Stimulated activated effector memory CD8-positive, alpha-beta T cell treated with anti-CD3 and anti-CD28 coated beads, Interleukin-12 subunit alpha, Interleukin-12 subunit beta, amount 100 ng/mL, for 72 hours (primary cell): ENCODE data around the gene ABHD5.

Experiments used
- ATAC-seq: fragments of 150-1000 bp; cut with Tn5 transposase; 2 replicates; pipeline ENCODE4 v1.10.0; 2021
- DNase-seq, 2 donors: peaks; one replicate each; pipeline ENCODE4 v3.0.0; 2021 to 2022; ENCODE audit warnings: low spot score in 2 of 2
- H3K27ac Mint-ChIP-seq: one replicate; pipeline ENCODE4 v1.8.0; 2022; ENCODE audit warnings: mild to moderate bottlenecking, mixed read lengths
- H3K36me3 Mint-ChIP-seq: one replicate; pipeline ENCODE4 v1.8.0; 2022; ENCODE audit warnings: mild to moderate bottlenecking, mixed read lengths
- H3K4me1 Mint-ChIP-seq: one replicate; pipeline ENCODE4 v1.8.0; 2022; ENCODE audit warnings: mixed read lengths
- H3K4me3 Mint-ChIP-seq: one replicate; pipeline ENCODE4 v1.8.0; 2022; ENCODE audit warnings: mild to moderate bottlenecking, mixed read lengths
- H3K9me3 Mint-ChIP-seq: one replicate; pipeline ENCODE4 v1.8.0; 2022; ENCODE audit warnings: mixed read lengths

Gene ABHD5

DNA sequence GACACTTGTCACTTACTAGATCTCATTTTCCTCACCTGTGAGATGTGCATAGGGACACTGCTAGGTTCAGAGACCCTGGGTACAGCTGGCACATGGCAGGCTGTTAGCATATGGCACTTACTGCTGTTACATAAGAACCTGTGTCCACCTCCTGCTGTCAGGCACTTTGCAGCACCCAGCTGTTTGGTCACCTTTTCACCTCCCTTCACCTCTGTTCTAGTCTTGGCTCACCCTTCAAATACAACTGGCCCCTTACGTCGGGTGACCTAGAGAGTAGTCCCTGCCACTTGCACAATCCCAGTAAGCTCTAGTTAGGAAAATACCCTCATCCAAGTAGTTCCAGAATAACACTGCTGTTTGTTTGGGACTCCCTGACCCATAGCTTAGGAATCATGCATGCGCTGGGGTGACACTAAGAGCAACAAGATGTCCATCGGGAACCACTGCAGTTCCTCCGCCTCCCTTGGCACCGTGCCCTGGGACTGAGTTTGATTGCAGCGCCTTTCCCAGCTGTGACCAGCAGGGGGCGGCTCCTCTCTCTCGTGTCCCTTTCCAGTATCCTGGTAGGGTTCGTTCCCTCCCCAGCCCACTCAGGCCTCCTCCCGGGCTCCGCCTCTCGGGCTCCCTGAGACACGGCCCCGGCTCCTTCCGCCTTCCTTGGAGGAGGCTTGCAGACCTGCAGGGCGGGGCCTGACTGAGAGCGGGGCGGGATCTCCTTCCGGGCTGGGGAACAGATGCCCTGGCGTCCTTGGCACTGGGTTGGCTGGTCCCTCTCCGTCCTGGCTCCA lies 78.6 kb downstream of the ABHD5 start:
- Mint-ChIP-seq H3K4me1 (peaks cover 54% of the 10 kb centered on the region), H3K36me3 (no peaks in the 10 kb centered on the region), H3K4me3 (peak overlapping the region; percentile 10), H3K9me3 (no peaks in the 10 kb centered on the region), H3K27ac (no peak overlapping the region)
- peak; percentile 6 for ATAC-seq
- peak; percentile 70 to 89 for DNase-seq

GRCh38 chr3:43769885-43770425 lies 79.2 kb downstream of the ABHD5 start:
- Mint-ChIP-seq H3K4me3 (peak overlapping the region; percentile 10), H3K9me3 (no peaks in the 10 kb centered on the region), H3K27ac (peak overlapping the region; percentile 69), H3K36me3 (no peaks in the 10 kb centered on the region), H3K4me1 (peaks cover 54% of the 10 kb centered on the region)
- ATAC-seq (peak; percentile 86), DNase-seq (peak; percentile 20 to 53)

DNA sequence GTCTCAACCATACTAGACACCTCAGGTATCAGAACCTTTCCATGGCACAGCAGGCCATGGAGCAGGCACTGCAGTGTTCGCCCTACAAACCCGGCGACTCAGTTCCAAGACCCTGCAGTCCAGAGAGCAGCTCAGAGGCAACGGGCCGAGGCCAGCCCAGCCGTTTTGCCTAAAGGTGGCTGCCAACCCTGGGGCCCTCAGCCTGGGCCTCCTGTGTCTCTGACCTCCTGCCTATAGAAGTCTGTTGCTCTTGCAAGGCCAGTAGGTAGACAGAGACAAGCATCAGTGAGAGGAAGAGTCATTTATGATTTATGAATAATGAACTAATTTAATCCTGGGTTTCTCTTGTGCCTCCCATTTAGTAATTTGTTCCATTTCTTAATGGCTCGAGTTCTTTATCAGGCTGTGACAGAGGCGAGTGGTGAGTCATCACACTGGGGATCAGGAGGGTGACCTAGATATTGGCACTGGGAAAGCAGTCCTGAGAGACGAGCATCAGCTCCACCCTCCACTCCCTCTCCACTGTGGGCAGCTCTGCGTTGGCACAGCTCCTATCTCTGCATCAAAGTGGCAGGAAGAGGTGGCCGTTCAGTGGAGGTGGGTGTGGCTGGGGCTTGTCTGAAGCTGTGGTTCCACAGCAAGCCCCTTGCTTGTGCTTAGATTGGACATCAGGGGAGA lies 79.8 kb downstream of the ABHD5 start:
- Mint-ChIP-seq H3K27ac (peak overlapping the region; percentile 69), H3K36me3 (no peaks in the 10 kb centered on the region), H3K4me1 (peaks cover 54% of the 10 kb centered on the region), H3K9me3 (no peaks in the 10 kb centered on the region), H3K4me3 (no peak overlapping the region)
- ATAC-seq (peak; percentile 60), DNase-seq (no peak)

DNA sequence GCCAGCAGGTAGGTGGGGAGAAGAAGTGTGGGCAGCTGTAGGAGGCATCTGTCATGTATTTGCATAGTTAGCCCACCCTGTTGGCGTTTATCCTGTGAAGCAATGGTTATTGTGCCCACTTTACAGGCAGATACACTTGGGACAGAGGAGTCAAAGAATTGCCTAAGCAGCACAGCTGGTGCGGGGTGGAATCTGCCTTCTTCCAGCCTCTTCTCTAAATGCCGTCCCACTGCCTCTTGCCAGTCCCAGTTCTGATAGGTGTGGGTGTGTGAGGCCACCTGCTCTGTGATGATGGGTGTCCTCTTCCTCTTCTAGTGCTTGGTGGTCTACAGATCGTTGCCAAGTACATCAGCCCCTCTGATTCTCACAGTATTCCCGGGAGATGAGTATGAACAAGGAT lies 80.9 kb downstream of the ABHD5 start:
- no peak for DNase-seq
- Mint-ChIP-seq H3K4me1 (peaks cover 54% of the 10 kb centered on the region), H3K27ac (no peak overlapping the region), H3K4me3 (no peak overlapping the region), H3K36me3 (no peaks in the 10 kb centered on the region), H3K9me3 (no peaks in the 10 kb centered on the region)
- no peak for ATAC-seq

GRCh38 chr3:43773273-43774094 lies 82.7 kb downstream of the ABHD5 start:
- Mint-ChIP-seq H3K36me3 (no peaks in the 10 kb centered on the region), H3K4me1 (peaks cover 52% of the 10 kb centered on the region), H3K27ac (peak overlapping the region; percentile 79), H3K9me3 (no peaks in the 10 kb centered on the region), H3K4me3 (peak overlapping the region; percentile 4)
- DNase-seq (no peak), ATAC-seq (peak; percentile 14)

- Mint-ChIP-seq H3K27ac (no peak overlapping the region), H3K4me1 (peaks cover 39% of the 10 kb centered on the region), H3K36me3 (no peaks in the 10 kb centered on the region), H3K9me3 (no peaks in the 10 kb centered on the region), H3K4me3 (no peak overlapping the region)
- DNase-seq (no peak), ATAC-seq (no peak)
Observed at GRCh38 chr3:43774799-43775198, 84.1 kb downstream of the ABHD5 start.

DNA sequence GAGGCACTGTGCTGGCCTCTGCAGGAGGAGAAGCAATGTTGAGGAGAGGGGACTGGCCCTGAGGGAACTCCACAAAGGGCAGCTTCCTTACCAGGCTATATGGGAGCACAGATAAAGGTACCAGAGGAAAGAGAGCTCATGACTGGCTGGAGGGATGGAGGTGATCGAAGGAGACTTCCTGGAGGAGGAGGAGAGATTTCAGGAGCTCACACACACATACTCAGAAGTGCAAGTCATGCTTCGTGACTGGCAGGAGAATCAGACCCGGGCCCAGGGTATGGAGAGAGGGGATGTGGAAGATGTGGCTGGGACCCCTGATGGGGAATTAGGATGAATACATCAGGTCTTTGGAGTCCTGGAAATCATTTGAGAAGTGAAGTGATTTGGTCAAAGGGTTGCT lies 85.4 kb downstream of the ABHD5 start:
- H3K4me3 Mint-ChIP-seq = no peak overlapping the region
- DNase-seq (no peak), ATAC-seq (no peak)
- H3K4me1 Mint-ChIP-seq = peaks cover 26% of the 10 kb centered on the region
- no peaks in the 10 kb centered on the region for H3K36me3 Mint-ChIP-seq
- no peak overlapping the region for H3K27ac Mint-ChIP-seq
- no peaks in the 10 kb centered on the region for H3K9me3 Mint-ChIP-seq

DNA sequence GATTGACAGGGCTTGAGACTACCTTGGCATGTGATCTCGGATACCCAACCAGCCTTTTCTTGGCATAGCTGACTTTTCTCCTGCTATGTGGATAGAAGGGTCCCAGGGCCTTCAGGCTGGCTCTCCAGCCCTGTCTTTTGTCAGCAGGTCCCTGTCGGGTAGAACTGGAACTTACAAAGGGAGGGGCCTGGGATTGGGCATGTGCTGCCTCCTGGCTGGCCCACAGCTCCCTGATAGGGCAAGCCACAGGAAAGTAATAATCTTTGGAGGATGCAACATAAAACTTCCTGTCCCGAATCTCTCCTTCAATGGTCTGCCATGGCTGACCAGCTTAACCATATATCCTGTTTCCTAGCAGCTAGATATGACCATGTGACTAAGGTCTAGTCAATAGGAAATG lies 89.1 kb downstream of the ABHD5 start:
- ATAC-seq = no peak
- Mint-ChIP-seq H3K27ac (no peak overlapping the region), H3K36me3 (no peaks in the 10 kb centered on the region), H3K9me3 (no peaks in the 10 kb centered on the region), H3K4me1 (no peaks in the 10 kb centered on the region), H3K4me3 (no peak overlapping the region)
- DNase-seq = no peak

DNA sequence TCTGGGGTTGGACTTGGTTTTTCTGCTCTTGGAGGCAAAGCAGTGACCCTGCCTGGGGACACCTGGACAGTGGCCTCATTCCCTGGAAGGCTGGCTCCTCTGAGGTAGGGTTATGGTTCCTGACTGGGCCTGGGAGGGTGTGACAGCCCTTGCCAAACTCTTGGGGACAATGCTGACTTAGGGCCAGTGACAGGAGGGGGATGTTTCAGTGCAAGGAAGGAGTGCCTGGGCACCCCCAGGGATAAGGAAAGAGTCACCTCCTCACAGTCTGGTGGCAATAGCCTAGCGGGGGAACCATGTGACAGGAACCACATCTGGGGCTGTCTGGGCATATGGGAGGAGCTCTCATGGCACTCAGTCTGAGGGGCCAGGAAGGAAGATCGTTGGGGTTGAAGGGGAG lies 91.8 kb downstream of the ABHD5 start:
- Mint-ChIP-seq H3K4me1 (peaks cover 6% of the 10 kb centered on the region), H3K9me3 (no peaks in the 10 kb centered on the region)

More for the DNA sequence above, 91.8 kb downstream of the ABHD5 start:
- DNase-seq (no peak), ATAC-seq (no peak)
- no peaks in the 10 kb centered on the region for H3K36me3 Mint-ChIP-seq
- no peak overlapping the region for H3K4me3 Mint-ChIP-seq
- H3K27ac Mint-ChIP-seq = no peak overlapping the region
